LNCaP clone FGC (cell line): Measurements from ENCODE around the gene STK17B.

Experiments
- DNase-seq: peaks from one replicate; pipeline ENCODE4 v3.0.0-alpha.2; 2011; ENCODE audit warnings: low read depth
- H3K4me3 ChIP-seq: 2 replicates; pipeline ENCODE4 v1.5.1; 2011; ENCODE audit warnings: mild to moderate bottlenecking, low read depth, low read length, control low read depth
- TF ChIP-seq, protein P1 (sequence below): IDR thresholded peaks from 2 replicates; pipeline ENCODE4 v1.5.1; 2012; ENCODE audit warnings: mild to moderate bottlenecking; ENCODE audit not compliant: control insufficient read depth, insufficient read depth; ENCODE audit errors: extremely low read depth

The STK17B gene

DNA sequence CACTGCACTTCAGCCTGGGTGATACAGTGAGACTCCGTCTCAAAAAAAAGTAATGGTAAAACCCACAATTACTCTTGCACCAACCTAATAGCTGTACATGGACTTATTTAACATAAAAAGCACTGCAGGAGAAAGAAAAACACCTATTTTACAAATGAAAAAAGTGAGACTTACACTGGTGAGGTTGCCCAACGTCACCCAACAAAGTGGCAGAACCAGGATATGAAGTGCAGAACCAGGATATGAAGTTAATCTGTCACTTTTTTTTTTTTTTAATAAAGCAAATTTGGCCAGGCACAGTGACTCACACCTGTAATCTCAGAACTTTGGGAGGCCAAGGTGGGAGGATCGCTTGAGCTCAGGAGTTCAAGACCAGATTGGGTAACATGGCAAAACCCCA, 13.5 kb upstream of the STK17B start:
- H3K4me3 ChIP-seq, result no peak overlapping the region
- TF ChIP-seq, protein P1, sequence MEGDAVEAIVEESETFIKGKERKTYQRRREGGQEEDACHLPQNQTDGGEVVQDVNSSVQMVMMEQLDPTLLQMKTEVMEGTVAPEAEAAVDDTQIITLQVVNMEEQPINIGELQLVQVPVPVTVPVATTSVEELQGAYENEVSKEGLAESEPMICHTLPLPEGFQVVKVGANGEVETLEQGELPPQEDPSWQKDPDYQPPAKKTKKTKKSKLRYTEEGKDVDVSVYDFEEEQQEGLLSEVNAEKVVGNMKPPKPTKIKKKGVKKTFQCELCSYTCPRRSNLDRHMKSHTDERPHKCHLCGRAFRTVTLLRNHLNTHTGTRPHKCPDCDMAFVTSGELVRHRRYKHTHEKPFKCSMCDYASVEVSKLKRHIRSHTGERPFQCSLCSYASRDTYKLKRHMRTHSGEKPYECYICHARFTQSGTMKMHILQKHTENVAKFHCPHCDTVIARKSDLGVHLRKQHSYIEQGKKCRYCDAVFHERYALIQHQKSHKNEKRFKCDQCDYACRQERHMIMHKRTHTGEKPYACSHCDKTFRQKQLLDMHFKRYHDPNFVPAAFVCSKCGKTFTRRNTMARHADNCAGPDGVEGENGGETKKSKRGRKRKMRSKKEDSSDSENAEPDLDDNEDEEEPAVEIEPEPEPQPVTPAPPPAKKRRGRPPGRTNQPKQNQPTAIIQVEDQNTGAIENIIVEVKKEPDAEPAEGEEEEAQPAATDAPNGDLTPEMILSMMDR, result no peak
- no peak for DNase-seq

DNA sequence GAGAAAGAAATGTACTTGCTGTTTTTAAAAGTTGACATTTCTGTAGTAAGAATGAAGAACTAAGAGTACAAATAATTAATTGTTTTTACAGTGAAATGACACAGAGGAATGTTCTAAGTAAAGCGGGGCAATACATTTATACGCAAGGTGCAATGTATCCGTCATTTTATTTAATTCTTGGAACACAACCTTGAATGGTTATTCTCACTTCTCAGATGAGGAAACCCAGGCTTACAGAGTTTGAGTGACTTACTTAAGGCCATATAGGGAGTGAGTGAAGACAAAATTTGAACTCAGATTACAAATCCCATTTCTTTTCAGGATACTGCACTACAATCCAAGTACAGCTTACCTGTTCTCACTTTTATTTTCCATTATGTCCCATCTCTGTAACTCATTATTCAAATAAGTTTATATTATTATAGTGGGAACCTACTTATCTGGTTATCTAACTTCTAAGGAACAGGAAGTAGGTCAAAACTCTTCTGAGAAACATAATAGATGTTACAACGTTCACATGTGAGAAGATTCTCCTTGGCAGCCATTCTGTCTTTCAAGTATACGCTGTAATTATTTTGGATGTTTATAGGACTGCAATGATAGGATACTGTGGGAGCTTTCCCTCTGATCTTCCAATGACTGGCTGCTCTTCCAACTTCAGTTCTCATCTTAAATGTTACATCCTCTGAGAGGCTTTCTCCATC, 12.3 kb upstream of the STK17B start:
- H3K4me3 ChIP-seq, result no peak overlapping the region
- TF ChIP-seq, protein P1, result no peak
- no peak for DNase-seq

DNA sequence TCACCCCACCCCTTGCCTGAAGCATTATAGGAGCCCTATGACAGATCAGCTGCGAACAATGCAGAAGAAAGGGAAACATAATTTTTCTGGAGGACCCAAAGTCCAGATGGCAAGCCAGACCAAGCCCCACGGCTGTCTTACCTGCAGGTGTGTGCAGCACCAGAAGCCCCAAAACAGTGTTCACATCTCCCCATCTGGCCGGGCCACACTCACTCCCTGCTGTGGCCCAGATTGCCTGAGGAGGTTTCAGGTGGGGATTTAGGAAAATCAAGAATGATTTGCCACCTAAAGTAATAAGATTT, 11.7 kb upstream of the STK17B start:
- H3K4me3 ChIP-seq, result no peak overlapping the region
- no peak for DNase-seq
- TF ChIP-seq, protein P1, result no peak

DNA sequence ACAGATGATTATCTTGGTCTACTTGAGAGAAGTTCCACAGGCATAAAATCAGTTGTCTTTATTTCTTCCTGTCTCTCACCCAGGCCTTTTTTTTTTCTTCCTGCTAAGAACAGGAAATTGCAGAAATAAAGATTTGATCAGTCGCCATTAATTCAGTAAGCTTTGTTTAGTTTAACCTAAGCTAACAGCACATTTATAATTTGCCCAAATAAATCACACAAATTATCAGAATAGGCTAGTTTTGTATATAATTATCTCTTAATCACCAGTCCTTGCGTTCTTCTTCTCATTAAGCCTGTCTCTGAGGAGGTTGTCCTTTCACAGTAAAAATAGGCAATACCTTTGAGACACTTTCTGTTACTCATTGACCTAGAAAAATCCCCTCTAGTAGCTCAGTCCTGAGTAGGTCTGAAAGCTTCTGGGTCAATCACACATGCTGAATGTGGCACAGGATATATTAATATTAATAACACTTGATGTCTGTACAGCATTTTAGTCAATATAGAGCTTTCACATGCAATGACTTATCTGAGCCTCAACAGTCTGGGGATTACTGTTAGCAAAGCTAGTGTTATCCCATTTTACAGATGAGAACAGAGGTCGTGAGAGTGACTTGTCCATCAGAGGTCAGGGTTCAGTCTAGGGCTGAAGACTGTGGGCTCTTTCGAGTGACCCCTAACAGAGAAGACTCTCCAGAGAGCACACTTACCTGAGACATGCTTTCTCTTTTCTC, 11.2 kb upstream of the STK17B start:
- TF ChIP-seq, protein P1, result no peak
- H3K4me3 ChIP-seq, result no peak overlapping the region
- DNase-seq, result no peak

GRCh38 chr2:196181484-196181883, 10.1 kb upstream of the STK17B start:
- no peak for DNase-seq
- no peak overlapping the region for H3K4me3 ChIP-seq
- TF ChIP-seq, protein P1, result no peak

DNA sequence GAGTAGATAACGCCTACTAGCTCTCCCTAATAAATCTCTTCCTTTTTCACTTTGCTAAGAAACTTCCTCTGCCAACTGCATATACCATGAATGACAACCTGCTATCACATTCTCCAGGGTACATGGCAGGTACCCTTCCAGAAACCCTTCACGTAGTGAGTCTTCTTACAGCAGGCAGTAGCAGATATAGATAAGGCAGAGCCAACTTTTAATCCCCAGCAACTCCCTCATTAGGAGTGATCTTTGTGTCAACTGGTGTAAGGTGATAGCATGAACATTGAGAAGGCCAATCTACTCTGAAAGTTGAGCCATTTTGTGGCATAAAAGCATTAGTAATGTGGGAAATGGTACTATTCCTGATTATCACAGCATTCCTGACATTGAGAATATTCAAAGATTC, 5.7 kb upstream of the STK17B start:
- no peak overlapping the region for H3K4me3 ChIP-seq
- DNase-seq, result no peak
- TF ChIP-seq, protein P1, result no peak

DNA sequence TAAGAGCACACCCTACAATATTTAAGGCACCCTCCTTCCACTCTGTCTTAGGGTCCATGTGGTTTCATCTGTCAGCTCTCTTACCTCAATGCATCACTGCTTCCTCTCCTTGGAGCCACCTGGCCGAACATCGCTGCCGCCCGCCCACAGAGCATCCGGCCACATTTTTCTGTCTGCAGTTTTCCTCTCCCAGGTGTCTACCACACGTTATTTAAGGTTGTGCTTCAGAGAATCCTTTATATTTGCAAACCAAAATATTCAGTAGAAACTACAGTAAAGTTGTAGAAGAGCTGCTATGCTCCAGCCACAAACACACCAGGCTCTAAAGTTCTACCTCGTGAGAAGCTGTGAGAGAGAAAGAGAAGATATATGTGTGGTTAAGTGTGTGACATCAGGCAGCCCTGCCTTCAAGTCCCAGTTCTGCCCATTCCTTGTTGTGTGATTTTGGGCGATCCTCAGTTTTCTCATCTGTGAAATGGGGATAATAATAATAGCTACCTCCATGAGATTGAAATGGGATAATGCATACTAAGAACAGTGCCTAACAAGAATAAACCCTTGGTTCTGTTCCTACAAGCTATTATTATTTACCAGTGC, 4.9 kb upstream of the STK17B start:
- H3K4me3 ChIP-seq, result no peak overlapping the region
- DNase-seq, result no peak
- TF ChIP-seq, protein P1, result no peak
